ENCODE data around the gene RHOF. TPM values are rescaled to one million over a fixed set of nuclear protein-coding genes. Genes with fewer than 3 reads are reported as not detected.

The RHOF gene
- total and polyA plus RNA-seq, 2 of the 13 experiments (the other 11 are each of a cell fraction or from before 2014, with no cell fraction given), result 14.6 to 32.2 TPM

DNA sequence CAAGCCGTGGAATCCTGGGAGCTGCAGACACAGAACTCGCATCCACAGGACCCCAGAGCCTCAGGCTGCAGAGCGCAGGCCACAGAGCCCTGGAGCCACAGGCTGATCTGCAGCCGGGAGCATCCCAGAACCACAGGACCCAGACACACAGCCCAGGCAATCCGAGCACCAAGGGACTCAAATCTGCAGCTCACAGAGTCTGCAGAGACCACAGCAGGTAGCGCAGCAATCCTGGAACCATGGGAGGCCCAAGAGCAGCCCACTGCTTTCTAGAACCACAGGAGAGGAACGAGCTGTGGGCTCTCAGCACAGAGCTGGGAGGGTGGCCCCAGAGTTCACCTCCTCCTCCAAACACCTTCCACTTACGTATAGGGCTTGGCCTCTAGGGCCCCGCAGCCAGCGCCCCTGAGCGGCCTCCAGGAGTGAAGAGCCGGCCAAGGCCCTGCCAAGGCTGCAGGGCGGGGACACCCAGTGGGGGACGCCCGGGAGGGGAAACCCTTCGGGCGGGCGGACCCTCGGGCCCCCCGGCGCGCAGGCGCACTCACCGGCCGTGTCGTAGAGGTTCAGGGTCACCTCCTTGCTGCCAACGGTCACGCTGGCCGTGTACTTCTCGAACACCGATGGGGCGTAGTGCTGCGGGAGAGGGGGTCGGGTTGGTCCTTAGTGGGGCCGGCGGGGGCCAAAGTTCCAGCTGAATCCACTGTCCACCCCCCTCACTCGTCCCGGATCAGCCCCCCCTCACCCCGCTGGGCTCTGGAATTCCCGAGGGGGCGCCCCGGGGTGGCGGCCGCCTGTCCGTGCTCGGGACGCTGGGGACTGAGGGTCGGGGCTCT, 665 bp downstream of the RHOF start (continued):
- TF ChIP-seq, protein P1, sequence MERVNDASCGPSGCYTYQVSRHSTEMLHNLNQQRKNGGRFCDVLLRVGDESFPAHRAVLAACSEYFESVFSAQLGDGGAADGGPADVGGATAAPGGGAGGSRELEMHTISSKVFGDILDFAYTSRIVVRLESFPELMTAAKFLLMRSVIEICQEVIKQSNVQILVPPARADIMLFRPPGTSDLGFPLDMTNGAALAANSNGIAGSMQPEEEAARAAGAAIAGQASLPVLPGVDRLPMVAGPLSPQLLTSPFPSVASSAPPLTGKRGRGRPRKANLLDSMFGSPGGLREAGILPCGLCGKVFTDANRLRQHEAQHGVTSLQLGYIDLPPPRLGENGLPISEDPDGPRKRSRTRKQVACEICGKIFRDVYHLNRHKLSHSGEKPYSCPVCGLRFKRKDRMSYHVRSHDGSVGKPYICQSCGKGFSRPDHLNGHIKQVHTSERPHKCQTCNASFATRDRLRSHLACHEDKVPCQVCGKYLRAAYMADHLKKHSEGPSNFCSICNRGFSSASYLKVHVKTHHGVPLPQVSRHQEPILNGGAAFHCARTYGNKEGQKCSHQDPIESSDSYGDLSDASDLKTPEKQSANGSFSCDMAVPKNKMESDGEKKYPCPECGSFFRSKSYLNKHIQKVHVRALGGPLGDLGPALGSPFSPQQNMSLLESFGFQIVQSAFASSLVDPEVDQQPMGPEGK (CRISPR knock-in tag; IDR thresholded peaks at IDR 0.05), result peak; percentile 83
- TF ChIP-seq HMG20B (CRISPR knock-in tag; conservative IDR thresholded peaks at IDR 0.05) (no peak), SP5 (CRISPR knock-in tag; IDR thresholded peaks at IDR 0.05; ENCODE audit: borderline replicate concordance, low read depth) (peak; percentile 29; the same call in 1 of the 2 replicates), IRF1 (CRISPR knock-in tag; IDR thresholded peaks at IDR 0.05; ENCODE audit: low read depth) (0 out of 2 replicates have a peak, but pooled peaks have one; percentile 29), MAFG (CRISPR knock-in tag; IDR thresholded peaks at IDR 0.05) (no peak), ZNF605 (CRISPR knock-in tag; IDR thresholded peaks at IDR 0.05) (0 out of 2 replicates have a peak, but pooled peaks have one; percentile 60), ZSCAN25 (CRISPR knock-in tag; IDR thresholded peaks at IDR 0.05) (no peak), ZNF414 (CRISPR knock-in tag; IDR thresholded peaks at IDR 0.05) (peak; percentile 66; the same call in 1 of the 2 replicates), IRF2 (CRISPR knock-in tag; IDR thresholded peaks at IDR 0.05) (no peak), TOPORS (CRISPR knock-in tag; IDR thresholded peaks at IDR 0.05) (no peak), RXRA (CRISPR knock-in tag; IDR thresholded peaks at IDR 0.05) (peak; percentile 39; the same call in 1 of the 2 replicates), MXI1 (IDR thresholded peaks at IDR 0.05; ENCODE audit: borderline replicate concordance, low read depth, low read length) (0 out of 3 replicates have a peak, but pooled peaks have one; percentile 10), HDAC2 (CRISPR knock-in tag; IDR thresholded peaks at IDR 0.05) (no peak), CBX5 (CRISPR knock-in tag; IDR thresholded peaks at IDR 0.05; ENCODE audit: borderline replicate concordance) (no peak), ARNT2 (CRISPR knock-in tag; IDR thresholded peaks at IDR 0.05; ENCODE audit: low read depth) (0 out of 2 replicates have a peak, but pooled peaks have one; percentile 8), MXD1 (CRISPR knock-in tag; IDR thresholded peaks at IDR 0.05) (peak; percentile 11), THRA (CRISPR knock-in tag; IDR thresholded peaks at IDR 0.05; ENCODE audit: borderline replicate concordance) (0 out of 2 replicates have a peak, but pooled peaks have one; percentile 24), ZFX (CRISPR knock-in tag; IDR thresholded peaks at IDR 0.05; ENCODE audit: low read depth) (peak; percentile 65)
- TF ChIP-seq, protein P2, sequence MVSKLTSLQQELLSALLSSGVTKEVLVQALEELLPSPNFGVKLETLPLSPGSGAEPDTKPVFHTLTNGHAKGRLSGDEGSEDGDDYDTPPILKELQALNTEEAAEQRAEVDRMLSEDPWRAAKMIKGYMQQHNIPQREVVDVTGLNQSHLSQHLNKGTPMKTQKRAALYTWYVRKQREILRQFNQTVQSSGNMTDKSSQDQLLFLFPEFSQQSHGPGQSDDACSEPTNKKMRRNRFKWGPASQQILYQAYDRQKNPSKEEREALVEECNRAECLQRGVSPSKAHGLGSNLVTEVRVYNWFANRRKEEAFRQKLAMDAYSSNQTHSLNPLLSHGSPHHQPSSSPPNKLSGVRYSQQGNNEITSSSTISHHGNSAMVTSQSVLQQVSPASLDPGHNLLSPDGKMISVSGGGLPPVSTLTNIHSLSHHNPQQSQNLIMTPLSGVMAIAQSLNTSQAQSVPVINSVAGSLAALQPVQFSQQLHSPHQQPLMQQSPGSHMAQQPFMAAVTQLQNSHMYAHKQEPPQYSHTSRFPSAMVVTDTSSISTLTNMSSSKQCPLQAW (CRISPR knock-in tag; IDR thresholded peaks at IDR 0.05), result peak; percentile 51; the same call in 1 of the 2 replicates

Data from HepG2 (cell line).